ENCODE measurements around the gene UBE2E1. TPM values are rescaled to one million over a fixed set of nuclear protein-coding genes. Genes with fewer than 3 reads are reported as not detected.

UBE2E1 gene
- polyA plus RNA-seq, 4 donors: 52.4 to 102 (median 68.4) TPM

- peaks cover 0 to 8% (median 0%) of the 10 kb centered on the region in 3 donors for H3K36me3 ChIP-seq (ENCODE audit: control insufficient read depth in 3 of 3, insufficient read depth in 2 of 3, low read depth in 1 of 3, low read length in 3 of 3)
- no peaks in the 10 kb centered on the region for H3K9me3 ChIP-seq (ENCODE audit: control insufficient read depth in 2 of 2, insufficient read depth in 1 of 2, low read depth in 1 of 2, low read length in 1 of 2)
- H3K27me3 ChIP-seq (ENCODE audit: control insufficient read depth in 3 of 3, insufficient read depth in 3 of 3, low read length in 3 of 3): no peaks in the 10 kb centered on the region
- FAIRE-seq (no peak), DNase-seq (no peak)
- H3K27ac ChIP-seq (ENCODE audit: low read depth in 1 of 3, low read length in 2 of 3): peak overlapping the region; percentile 69 to 86 (median 79)
- peaks cover 0 to 17% (median 4%) of the 10 kb centered on the region in 3 donors for H3K4me1 ChIP-seq (ENCODE audit: control insufficient read depth in 3 of 3, insufficient read depth in 2 of 3, low read depth in 1 of 3, low read length in 2 of 3)
- peak overlapping the region; percentile 55 to 85 (median 80) for H3K4me3 ChIP-seq (ENCODE audit: low read depth in 1 of 3, low read length in 3 of 3)
- 51 to 53% (median 52%) methylated on average over 13 of the region's 13 CpGs for WGBS, 3 donors
Measured at GRCh38 chr3:23809840-23810342, 4.1 kb downstream of the UBE2E1 start.

DNA sequence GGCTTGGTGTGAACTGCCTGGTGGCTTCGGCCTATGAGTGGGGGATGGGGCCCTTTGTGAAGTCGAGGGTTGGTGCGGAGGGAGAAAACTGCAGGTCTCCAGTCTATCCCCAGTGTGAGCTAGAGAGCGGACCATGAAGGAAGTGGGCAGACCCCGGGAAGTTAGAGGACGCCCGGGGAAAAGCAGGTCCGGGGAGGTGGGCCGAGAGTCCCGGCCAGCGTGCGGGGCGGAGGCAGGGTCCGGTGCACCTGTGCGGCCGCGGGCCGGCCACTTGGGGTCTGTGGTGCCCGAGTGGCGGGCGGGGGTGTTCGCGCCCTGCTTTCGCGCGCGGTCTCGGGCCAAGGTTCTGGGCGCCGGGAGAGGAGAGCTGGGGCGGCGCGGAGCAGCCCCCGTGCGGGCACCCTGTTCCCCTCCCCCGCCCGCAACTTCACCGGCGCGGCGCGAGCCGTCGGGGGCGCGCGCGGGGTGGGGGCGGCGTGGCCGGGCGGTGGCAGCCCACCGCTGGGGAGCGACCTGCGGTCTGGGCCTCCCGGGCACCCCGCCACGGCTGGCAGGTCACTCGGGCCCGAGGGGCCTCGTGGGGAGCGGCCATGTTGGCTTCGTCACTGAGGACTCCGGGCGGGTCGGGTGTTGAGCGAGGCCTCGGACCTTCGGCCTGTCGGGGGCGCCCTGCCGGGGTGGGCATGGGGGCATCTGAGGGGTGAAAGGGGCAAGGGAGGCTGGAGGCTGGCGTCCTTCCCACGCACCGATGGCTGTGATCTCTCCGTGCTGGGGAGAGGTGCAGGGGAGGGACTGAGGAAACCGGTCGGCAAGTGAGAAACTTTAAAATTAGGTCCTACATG lies 4.8 kb downstream of the UBE2E1 start:
- 1% methylated on average over 37 to 78 of the region's 78 CpGs for WGBS, 3 donors
- H3K4me1 ChIP-seq (ENCODE audit: control insufficient read depth in 3 of 3, insufficient read depth in 2 of 3, low read depth in 1 of 3, low read length in 2 of 3): peaks cover 0 to 11% (median 4%) of the 10 kb centered on the region in 3 donors

GRCh38 chr3:23811185-23811527 lies 5.4 kb downstream of the UBE2E1 start:
- peaks cover 0 to 10% (median 0%) of the 10 kb centered on the region in 3 donors for H3K36me3 ChIP-seq (ENCODE audit: control insufficient read depth in 3 of 3, insufficient read depth in 2 of 3, low read depth in 1 of 3, low read length in 3 of 3)
- peaks cover 0 to 14% (median 4%) of the 10 kb centered on the region in 3 donors for H3K4me1 ChIP-seq (ENCODE audit: control insufficient read depth in 3 of 3, insufficient read depth in 2 of 3, low read depth in 1 of 3, low read length in 2 of 3)
- WGBS, 3 donors: 11 to 45% (median 19%) methylated on average over 10 of the region's 10 CpGs
- FAIRE-seq (no peak), DNase-seq (peak in 1 of 2 donors; percentile 48)
- H3K9me3 ChIP-seq (ENCODE audit: control insufficient read depth in 2 of 2, insufficient read depth in 1 of 2, low read depth in 1 of 2, low read length in 1 of 2): no peaks in the 10 kb centered on the region
- peak overlapping the region; percentile 55 to 85 (median 80) for H3K4me3 ChIP-seq (ENCODE audit: low read depth in 1 of 3, low read length in 3 of 3)
- peak overlapping the region in 2 of 3 donors; percentile 79 to 86 for H3K27ac ChIP-seq (ENCODE audit: low read depth in 1 of 3, low read length in 2 of 3)
- no peaks in the 10 kb centered on the region for H3K27me3 ChIP-seq (ENCODE audit: control insufficient read depth in 3 of 3, insufficient read depth in 3 of 3, low read length in 3 of 3)

More for the DNA sequence above, 4.8 kb downstream of the UBE2E1 start:
- Histone ChIP-seq H3K27me3 (ENCODE audit: control insufficient read depth in 3 of 3, insufficient read depth in 3 of 3, low read length in 3 of 3) (no peaks in the 10 kb centered on the region), H3K27ac (ENCODE audit: low read depth in 1 of 3, low read length in 2 of 3) (peak overlapping the region; percentile 69 to 86 (median 79)), H3K4me3 (ENCODE audit: low read depth in 1 of 3, low read length in 3 of 3) (peak overlapping the region; percentile 55 to 85 (median 80)), H3K36me3 (ENCODE audit: control insufficient read depth in 3 of 3, insufficient read depth in 2 of 3, low read depth in 1 of 3, low read length in 3 of 3) (peaks cover 0 to 10% (median 0%) of the 10 kb centered on the region in 3 donors), H3K9me3 (ENCODE audit: control insufficient read depth in 2 of 2, insufficient read depth in 1 of 2, low read depth in 1 of 2, low read length in 1 of 2) (no peaks in the 10 kb centered on the region)
- peak; percentile 63 to 85 for DNase-seq
- FAIRE-seq: no peak

GRCh38 chr3:23811919-23812318 lies 6.2 kb downstream of the UBE2E1 start:
- no peak for FAIRE-seq
- H3K36me3 ChIP-seq (ENCODE audit: control insufficient read depth in 3 of 3, insufficient read depth in 2 of 3, low read depth in 1 of 3, low read length in 3 of 3): peaks cover 0 to 10% (median 0%) of the 10 kb centered on the region in 3 donors
- H3K9me3 ChIP-seq (ENCODE audit: control insufficient read depth in 2 of 2, insufficient read depth in 1 of 2, low read depth in 1 of 2, low read length in 1 of 2): no peaks in the 10 kb centered on the region
- no peaks in the 10 kb centered on the region for H3K27me3 ChIP-seq (ENCODE audit: control insufficient read depth in 3 of 3, insufficient read depth in 3 of 3, low read length in 3 of 3)
- H3K27ac ChIP-seq (ENCODE audit: low read depth in 1 of 3, low read length in 2 of 3): no peak overlapping the region
- DNase-seq: no peak
- peaks cover 0 to 14% (median 4%) of the 10 kb centered on the region in 3 donors for H3K4me1 ChIP-seq (ENCODE audit: control insufficient read depth in 3 of 3, insufficient read depth in 2 of 3, low read depth in 1 of 3, low read length in 2 of 3)
- no peak overlapping the region for H3K4me3 ChIP-seq (ENCODE audit: low read depth in 1 of 3, low read length in 3 of 3)

GRCh38 chr3:23815879-23816278 lies 10.1 kb downstream of the UBE2E1 start:
- no peak for DNase-seq
- no peak for FAIRE-seq
- Histone ChIP-seq H3K4me1 (ENCODE audit: control insufficient read depth in 3 of 3, insufficient read depth in 2 of 3, low read depth in 1 of 3, low read length in 2 of 3) (peaks cover 0 to 7% (median 0%) of the 10 kb centered on the region in 3 donors), H3K9me3 (ENCODE audit: control insufficient read depth in 2 of 2, insufficient read depth in 1 of 2, low read depth in 1 of 2, low read length in 1 of 2) (no peaks in the 10 kb centered on the region), H3K36me3 (ENCODE audit: control insufficient read depth in 3 of 3, insufficient read depth in 2 of 3, low read depth in 1 of 3, low read length in 3 of 3) (peaks cover 1 to 7% (median 5%) of the 10 kb centered on the region in 3 donors), H3K27ac (ENCODE audit: low read depth in 1 of 3, low read length in 2 of 3) (no peak overlapping the region), H3K27me3 (ENCODE audit: control insufficient read depth in 3 of 3, insufficient read depth in 3 of 3, low read length in 3 of 3) (no peaks in the 10 kb centered on the region), H3K4me3 (ENCODE audit: low read depth in 1 of 3, low read length in 3 of 3) (no peak overlapping the region)
- 20 to 45% (median 25%) methylated on average over 3 of the region's 3 CpGs for WGBS, 3 donors

GRCh38 chr3:23816721-23817120 lies 11.0 kb downstream of the UBE2E1 start:
- H3K4me1 ChIP-seq (ENCODE audit: control insufficient read depth in 3 of 3, insufficient read depth in 2 of 3, low read depth in 1 of 3, low read length in 2 of 3): peaks cover 0 to 6% (median 0%) of the 10 kb centered on the region in 3 donors
- no peak overlapping the region for H3K4me3 ChIP-seq (ENCODE audit: low read depth in 1 of 3, low read length in 3 of 3)
- H3K27ac ChIP-seq (ENCODE audit: low read depth in 1 of 3, low read length in 2 of 3): no peak overlapping the region
- DNase-seq (no peak), FAIRE-seq (no peak)
- 96 to 98% (median 98%) methylated on average over 2 of the region's 2 CpGs for WGBS, 3 donors
- no peaks in the 10 kb centered on the region for H3K27me3 ChIP-seq (ENCODE audit: control insufficient read depth in 3 of 3, insufficient read depth in 3 of 3, low read length in 3 of 3)
- H3K9me3 ChIP-seq (ENCODE audit: control insufficient read depth in 2 of 2, insufficient read depth in 1 of 2, low read depth in 1 of 2, low read length in 1 of 2): no peaks in the 10 kb centered on the region
- peaks cover 1 to 7% (median 5%) of the 10 kb centered on the region in 3 donors for H3K36me3 ChIP-seq (ENCODE audit: control insufficient read depth in 3 of 3, insufficient read depth in 2 of 3, low read depth in 1 of 3, low read length in 3 of 3)

DNA sequence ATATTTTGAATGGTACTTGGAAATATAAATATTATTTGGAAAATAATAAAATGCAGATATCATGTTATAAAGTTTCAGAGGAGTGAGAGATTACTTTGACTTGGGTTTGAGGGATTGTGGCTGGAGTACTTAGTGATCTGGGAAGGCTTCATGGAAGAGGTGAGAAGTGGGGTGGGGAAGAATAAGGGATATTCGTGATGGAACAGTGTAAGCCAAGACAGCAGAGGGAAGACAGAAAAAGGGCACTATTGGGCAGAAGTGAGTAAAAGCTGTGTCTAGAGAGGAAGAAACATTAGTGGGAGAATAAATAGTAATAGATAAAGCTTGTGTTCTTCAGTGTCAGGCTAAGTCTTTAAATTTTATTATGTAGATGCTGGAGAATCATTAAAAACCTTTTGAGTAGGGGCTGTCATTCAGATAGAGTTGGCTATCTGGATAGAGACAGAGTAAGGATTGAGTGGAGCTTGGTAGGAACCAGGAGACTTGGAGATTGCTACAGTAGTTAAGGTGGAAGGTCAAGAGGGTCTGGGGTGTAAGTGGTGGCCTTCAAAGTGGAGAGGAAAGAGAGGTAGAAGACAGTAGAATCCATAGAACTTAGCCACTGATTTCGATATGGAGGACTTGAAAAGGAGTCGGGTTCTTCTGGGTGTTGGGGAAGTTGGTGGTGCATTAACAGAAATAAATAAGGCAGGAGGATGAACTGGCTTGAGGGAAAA lies 11.9 kb downstream of the UBE2E1 start:
- peaks cover 0 to 3% (median 0%) of the 10 kb centered on the region in 3 donors for H3K4me1 ChIP-seq (ENCODE audit: control insufficient read depth in 3 of 3, insufficient read depth in 2 of 3, low read depth in 1 of 3, low read length in 2 of 3)
- 92 to 99% (median 97%) methylated on average over 3 of the region's 3 CpGs for WGBS, 3 donors
- H3K27ac ChIP-seq (ENCODE audit: low read depth in 1 of 3, low read length in 2 of 3): no peak overlapping the region
- peaks cover 1 to 7% (median 5%) of the 10 kb centered on the region in 3 donors for H3K36me3 ChIP-seq (ENCODE audit: control insufficient read depth in 3 of 3, insufficient read depth in 2 of 3, low read depth in 1 of 3, low read length in 3 of 3)
- H3K27me3 ChIP-seq (ENCODE audit: control insufficient read depth in 3 of 3, insufficient read depth in 3 of 3, low read length in 3 of 3): no peaks in the 10 kb centered on the region
- DNase-seq: no peak
- H3K4me3 ChIP-seq (ENCODE audit: low read depth in 1 of 3, low read length in 3 of 3): no peak overlapping the region
- FAIRE-seq: no peak
- no peaks in the 10 kb centered on the region for H3K9me3 ChIP-seq (ENCODE audit: control insufficient read depth in 2 of 2, insufficient read depth in 1 of 2, low read depth in 1 of 2, low read length in 1 of 2)

DNA sequence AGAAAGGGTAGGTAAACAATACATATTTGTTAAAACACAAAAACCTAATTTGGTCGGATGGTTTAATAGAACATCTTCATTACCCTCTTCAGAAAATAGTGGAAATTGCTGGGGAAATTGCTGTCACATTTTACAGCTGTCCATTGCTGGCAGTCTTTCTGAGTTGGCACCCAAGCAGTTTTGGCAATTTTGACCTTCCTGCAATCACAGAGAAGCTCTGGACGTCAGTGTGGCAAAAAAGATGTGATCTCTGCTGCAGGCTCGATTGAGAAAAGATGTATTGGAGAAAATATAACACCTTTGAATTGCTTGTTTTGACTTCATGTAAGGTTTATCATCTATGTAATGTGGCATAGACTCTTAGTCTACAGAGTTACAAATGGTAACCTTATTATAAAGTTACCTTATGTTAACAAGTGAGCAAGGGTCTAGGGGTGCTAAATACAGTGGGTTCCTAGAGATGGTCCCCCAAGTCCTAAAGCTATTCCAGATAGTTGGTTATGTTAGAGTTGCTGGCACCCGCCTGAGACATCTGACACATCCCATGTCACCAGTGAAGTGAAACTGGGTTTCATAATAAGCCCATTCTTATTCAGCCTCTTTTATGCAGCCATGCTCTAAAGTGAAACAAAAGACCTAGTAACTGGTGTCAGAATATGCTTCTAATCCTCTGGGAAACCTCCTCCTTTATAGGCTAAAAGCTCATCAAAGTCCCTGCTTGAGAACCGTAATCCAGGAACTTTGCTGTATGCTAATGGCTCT lies 14.0 kb downstream of the UBE2E1 start:
- FAIRE-seq: no peak
- 74 to 84% (median 78%) methylated on average over 5 of the region's 5 CpGs for WGBS, 3 donors

More for the DNA sequence above, 14.0 kb downstream of the UBE2E1 start:
- Histone ChIP-seq H3K4me3 (ENCODE audit: low read depth in 1 of 3, low read length in 3 of 3) (no peak overlapping the region), H3K9me3 (ENCODE audit: control insufficient read depth in 2 of 2, insufficient read depth in 1 of 2, low read depth in 1 of 2, low read length in 1 of 2) (no peaks in the 10 kb centered on the region), H3K27ac (ENCODE audit: low read depth in 1 of 3, low read length in 2 of 3) (no peak overlapping the region), H3K27me3 (ENCODE audit: control insufficient read depth in 3 of 3, insufficient read depth in 3 of 3, low read length in 3 of 3) (no peaks in the 10 kb centered on the region), H3K4me1 (ENCODE audit: control insufficient read depth in 3 of 3, insufficient read depth in 2 of 3, low read depth in 1 of 3, low read length in 2 of 3) (peaks cover 0 to 8% (median 0%) of the 10 kb centered on the region in 3 donors), H3K36me3 (ENCODE audit: control insufficient read depth in 3 of 3, insufficient read depth in 2 of 3, low read depth in 1 of 3, low read length in 3 of 3) (peaks cover 1 to 5% (median 4%) of the 10 kb centered on the region in 3 donors)
- DNase-seq: no peak

Measured in small intestine (tissue), 7 donors.